ENCODE results near the gene PGAP6. TPM values are rescaled to one million over a fixed set of nuclear protein-coding genes. Genes with fewer than 3 reads are reported as not detected.

The PGAP6 gene
- total RNA-seq, 4 donors from 2014 or later = 31.6 to 83.3 (median 62.2) TPM

DNA sequence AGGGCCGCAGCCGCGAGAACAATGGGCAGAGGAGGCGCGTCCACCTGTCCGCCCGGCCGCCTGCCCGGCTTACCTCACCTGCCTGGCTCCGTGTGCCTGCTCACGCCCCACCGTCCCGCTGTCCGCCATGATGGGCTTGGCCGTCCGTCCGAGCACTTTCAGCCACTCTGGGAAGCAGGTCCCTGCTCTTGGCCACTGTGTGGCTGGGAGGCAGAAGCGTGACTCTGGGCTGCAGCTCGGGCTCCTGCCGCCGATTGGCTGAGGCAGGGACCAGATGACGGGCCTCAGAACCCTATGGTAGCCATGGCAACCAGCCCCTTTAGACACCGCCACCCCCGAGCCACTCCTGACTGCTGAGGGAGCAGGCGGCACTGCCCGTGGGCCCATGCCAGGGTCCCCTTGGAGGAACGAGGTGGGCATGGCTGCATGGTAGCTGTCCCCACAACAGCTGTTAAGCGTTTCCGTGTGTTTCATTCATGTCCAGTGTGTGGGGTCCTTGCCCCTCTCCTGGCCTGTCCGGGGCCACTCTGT lies 20.4 kb downstream of the PGAP6 start:
- Histone ChIP-seq H3K27me3 (no peaks in the 10 kb centered on the region), H3K9me3 (no peaks in the 10 kb centered on the region), H3K4me3 (replicated peaks in 1 of 3) (no peak overlapping the region), H3K27ac (no peak overlapping the region), H3K4me1 (no peaks in the 10 kb centered on the region), H3K36me3 (peaks cover under 1 to 1% of the 10 kb centered on the region in 2 donors)
- intact Hi-C loops (cut with DNase I) = no loop called here
- no peak for DNase-seq
- 91% methylated on average over 14 to 30 of the region's 30 CpGs for WGBS, 2 donors
- no peak for TF ChIP-seq POLR2A (IDR thresholded peaks at IDR 0.05)
- TF ChIP-seq, protein P1, sequence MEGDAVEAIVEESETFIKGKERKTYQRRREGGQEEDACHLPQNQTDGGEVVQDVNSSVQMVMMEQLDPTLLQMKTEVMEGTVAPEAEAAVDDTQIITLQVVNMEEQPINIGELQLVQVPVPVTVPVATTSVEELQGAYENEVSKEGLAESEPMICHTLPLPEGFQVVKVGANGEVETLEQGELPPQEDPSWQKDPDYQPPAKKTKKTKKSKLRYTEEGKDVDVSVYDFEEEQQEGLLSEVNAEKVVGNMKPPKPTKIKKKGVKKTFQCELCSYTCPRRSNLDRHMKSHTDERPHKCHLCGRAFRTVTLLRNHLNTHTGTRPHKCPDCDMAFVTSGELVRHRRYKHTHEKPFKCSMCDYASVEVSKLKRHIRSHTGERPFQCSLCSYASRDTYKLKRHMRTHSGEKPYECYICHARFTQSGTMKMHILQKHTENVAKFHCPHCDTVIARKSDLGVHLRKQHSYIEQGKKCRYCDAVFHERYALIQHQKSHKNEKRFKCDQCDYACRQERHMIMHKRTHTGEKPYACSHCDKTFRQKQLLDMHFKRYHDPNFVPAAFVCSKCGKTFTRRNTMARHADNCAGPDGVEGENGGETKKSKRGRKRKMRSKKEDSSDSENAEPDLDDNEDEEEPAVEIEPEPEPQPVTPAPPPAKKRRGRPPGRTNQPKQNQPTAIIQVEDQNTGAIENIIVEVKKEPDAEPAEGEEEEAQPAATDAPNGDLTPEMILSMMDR (IDR thresholded peaks at IDR 0.05) = no peak

DNA sequence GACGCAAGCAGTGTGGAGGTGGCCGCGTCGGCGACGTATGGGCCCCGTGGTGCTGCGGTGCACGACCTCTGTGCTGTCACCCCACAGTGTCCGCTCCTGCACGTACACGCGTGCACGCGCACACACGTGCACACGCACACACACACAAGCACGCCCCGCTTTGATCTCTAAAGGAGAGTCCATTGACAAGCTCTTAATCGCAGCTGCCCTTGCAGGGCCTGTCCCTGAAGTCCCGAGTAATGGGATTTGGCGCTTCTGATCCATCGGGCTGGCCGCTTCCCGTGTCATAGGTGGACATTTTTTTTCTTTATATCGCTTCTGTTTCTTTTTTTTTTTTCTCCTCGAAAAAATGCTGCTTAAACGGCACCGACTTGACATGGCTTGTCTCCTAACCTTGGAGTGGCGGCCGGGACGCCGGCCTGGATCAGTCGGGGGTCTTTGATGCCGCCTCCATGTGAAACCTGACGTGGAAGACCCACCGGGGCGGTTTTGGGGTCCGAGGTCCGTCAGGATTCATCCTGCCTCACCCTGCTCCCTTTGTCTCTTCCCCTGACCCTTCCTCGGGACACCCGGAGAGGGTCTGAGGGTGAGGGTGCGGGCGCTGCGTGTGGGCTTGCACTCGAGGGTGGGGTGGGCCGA lies 21.0 kb downstream of the PGAP6 start:
- Histone ChIP-seq H3K4me3 (replicated peaks in 1 of 3) (no peak overlapping the region), H3K9me3 (no peaks in the 10 kb centered on the region), H3K36me3 (no peaks in the 10 kb centered on the region), H3K4me1 (no peaks in the 10 kb centered on the region), H3K27me3 (no peaks in the 10 kb centered on the region), H3K27ac (no peak overlapping the region)
- intact Hi-C loops (cut with DNase I) = no loop called here
- no peak for DNase-seq
- 92 to 96% methylated on average over 42 to 47 of the region's 47 CpGs for WGBS, 2 donors
- no peak for TF ChIP-seq POLR2A (IDR thresholded peaks at IDR 0.05)
- TF ChIP-seq, protein P1 (IDR thresholded peaks at IDR 0.05) = no peak

DNA sequence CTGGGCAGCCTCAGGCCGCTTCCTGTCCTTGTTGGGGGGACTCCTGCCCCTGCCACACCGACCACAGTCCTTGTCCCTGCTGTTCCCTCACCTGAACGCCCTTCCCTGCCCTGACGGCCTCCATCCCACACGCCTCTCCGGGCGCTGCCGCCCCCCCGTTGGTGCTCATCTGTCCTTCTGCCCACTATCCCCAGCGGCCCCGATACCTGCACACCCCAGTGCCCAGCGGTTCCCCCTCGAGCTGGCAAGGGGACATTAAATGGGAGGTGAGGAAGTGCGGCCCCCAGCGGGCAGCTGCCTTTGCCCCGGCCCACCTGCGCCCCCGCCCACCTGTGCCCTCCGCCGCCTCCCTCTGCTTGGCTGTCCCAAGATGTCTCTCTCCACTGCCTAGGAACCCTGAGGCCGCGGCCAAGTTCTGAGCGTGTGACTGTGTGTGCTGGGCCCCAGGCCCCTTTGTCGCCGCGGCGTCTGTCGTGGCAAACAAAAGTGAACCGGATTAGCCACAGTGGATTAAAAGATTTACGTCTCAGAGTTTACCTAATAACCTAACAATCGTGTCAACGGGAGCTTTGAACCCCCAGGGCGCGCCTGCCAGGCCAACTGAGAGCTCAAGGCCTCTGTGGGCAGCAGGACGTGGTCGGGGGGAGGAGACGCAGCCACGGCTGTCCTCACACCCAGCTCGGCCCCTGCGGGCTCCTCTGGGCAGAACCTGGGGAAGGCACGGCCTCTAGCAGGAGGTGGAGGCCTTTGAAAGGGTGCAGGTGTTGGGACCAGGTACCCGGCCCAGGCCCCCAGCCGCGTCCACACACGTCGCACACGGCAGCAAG lies 21.7 kb downstream of the PGAP6 start:
- no peaks in the 10 kb centered on the region for H3K4me1 ChIP-seq
- no peaks in the 10 kb centered on the region for H3K36me3 ChIP-seq
- H3K27ac ChIP-seq = no peak overlapping the region
- no peak for DNase-seq
- H3K9me3 ChIP-seq = no peaks in the 10 kb centered on the region
- TF ChIP-seq, protein P1 (IDR thresholded peaks at IDR 0.05) = no peak
- TF ChIP-seq POLR2A (IDR thresholded peaks at IDR 0.05) = no peak
- no peaks in the 10 kb centered on the region for H3K27me3 ChIP-seq
- WGBS, 2 donors = 83 to 87% methylated on average over 39 to 47 of the region's 47 CpGs
- no peak overlapping the region for H3K4me3 ChIP-seq (replicated peaks in 1 of 3)
- intact Hi-C loops (cut with DNase I) = no loop called here

DNA sequence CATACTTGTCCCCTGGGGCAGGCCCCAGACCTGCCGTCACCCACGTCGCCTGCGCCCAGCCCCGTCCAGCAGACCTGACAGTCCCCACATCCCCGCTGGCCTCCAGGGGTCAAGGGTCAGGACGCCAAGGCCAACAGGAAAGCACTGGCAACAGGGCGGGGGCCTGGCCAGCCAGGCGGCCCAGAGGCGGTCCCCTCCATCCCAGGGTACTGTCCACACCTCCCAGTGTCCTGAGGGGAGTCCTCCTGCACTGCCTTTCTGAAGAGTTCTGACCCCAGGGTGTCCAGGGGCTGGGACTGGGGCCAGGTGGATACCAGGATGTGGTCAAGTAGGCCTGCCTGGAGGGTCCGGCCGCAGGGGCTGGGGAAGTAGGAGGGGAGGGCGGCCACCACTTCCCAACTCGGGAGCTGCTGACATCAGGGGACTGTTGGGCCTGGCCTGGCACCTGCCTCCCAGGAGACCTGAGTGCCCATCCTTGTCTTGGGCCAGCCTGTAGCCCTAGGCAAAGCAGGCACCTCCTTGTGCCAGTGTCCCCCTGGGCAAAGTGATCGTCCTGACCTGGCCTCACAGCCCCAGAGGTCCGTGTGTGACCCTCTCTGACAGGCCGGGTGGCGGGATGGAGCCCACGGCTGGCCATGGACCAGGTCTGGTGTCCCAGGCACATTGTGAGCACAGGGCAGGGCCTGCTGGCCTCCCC lies 22.6 kb downstream of the PGAP6 start:
- H3K27me3 ChIP-seq = no peaks in the 10 kb centered on the region
- H3K4me3 ChIP-seq (replicated peaks in 1 of 3) = no peak overlapping the region
- H3K27ac ChIP-seq = no peak overlapping the region
- no peak for TF ChIP-seq POLR2A (IDR thresholded peaks at IDR 0.05)
- H3K4me1 ChIP-seq = no peaks in the 10 kb centered on the region
- DNase-seq = no peak
- H3K9me3 ChIP-seq = no peaks in the 10 kb centered on the region
- 80 to 81% methylated on average over 10 to 14 of the region's 19 CpGs for WGBS, 2 donors
- no peaks in the 10 kb centered on the region for H3K36me3 ChIP-seq
- intact Hi-C loops (cut with DNase I) = no loop called here

DNA sequence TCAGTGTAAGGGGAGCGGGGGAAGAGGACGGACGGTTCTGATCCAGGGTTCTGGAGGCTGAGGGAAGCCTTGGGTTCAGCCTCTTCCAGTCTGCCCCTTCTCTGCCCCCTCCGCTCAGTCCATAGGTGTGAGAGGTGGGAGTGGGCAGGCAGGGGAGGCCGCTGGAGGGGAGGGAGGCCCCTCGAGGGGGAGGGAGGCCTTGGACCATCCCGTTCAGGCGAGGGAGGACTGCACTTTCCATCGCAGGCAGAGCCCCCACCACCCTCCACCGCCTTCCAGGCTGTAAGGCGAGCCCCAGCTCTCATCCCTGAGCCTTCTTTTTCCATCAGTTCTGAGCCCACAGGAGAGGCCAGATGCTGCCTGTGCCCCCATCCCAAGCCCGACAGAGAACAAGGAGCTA lies 25.0 kb downstream of the PGAP6 start:
- Histone ChIP-seq H3K4me1 (peaks cover 3 to 4% of the 10 kb centered on the region in 2 donors), H3K9me3 (no peaks in the 10 kb centered on the region), H3K36me3 (no peaks in the 10 kb centered on the region), H3K4me3 (replicated peaks in 1 of 3) (no peak overlapping the region), H3K27ac (no peak overlapping the region), H3K27me3 (no peaks in the 10 kb centered on the region)
- intact Hi-C loops (cut with DNase I) = no loop called here
- 76% methylated on average over 11 of the region's 12 CpGs for WGBS, 2 donors
- TF ChIP-seq POLR2A (IDR thresholded peaks at IDR 0.05) = no peak
- TF ChIP-seq, protein P1 (IDR thresholded peaks at IDR 0.05) = no peak
- DNase-seq = no peak
